Ishikawa (cell line): Measurements from ENCODE around the gene MRPL18.

ENCODE experiments used
- CEBPB ChIP-seq: IDR thresholded peaks from 2 replicates; pipeline ENCODE4 v1.6.1; 2012
- CREB1 ChIP-seq: IDR thresholded peaks from 2 replicates; pipeline ENCODE4 v1.6.1; 2012; ENCODE audit warnings: low read depth
- EGR1 ChIP-seq: IDR thresholded peaks from 2 replicates; pipeline ENCODE4 v1.6.1; 2012
- EP300 ChIP-seq: IDR thresholded peaks from 2 replicates; pipeline ENCODE4 v1.6.1; 2012; ENCODE audit warnings: borderline replicate concordance
- FOXM1 ChIP-seq: IDR thresholded peaks from 2 replicates; pipeline ENCODE4 v1.6.1; 2012; ENCODE audit warnings: low read depth, borderline replicate concordance
- NFIC ChIP-seq: IDR thresholded peaks from 2 replicates; pipeline ENCODE4 v1.6.1; 2012
- RAD21 ChIP-seq: IDR thresholded peaks from 2 replicates; pipeline ENCODE4 v1.6.1; 2012; ENCODE audit warnings: low read depth
- TAF1 ChIP-seq: IDR thresholded peaks from 2 replicates; pipeline ENCODE4 v1.6.1; 2012; ENCODE audit warnings: low read depth, mild to moderate bottlenecking
- TCF12 ChIP-seq: IDR thresholded peaks from 2 replicates; pipeline ENCODE4 v1.6.1; 2012; ENCODE audit warnings: low read depth
- TEAD4 ChIP-seq: IDR thresholded peaks from 2 replicates; pipeline ENCODE4 v1.6.1; 2012
- YY1 ChIP-seq: IDR thresholded peaks from 2 replicates; pipeline ENCODE4 v1.6.1; 2012; ENCODE audit warnings: low read depth
- ZBTB7A ChIP-seq: IDR thresholded peaks from 2 replicates; pipeline ENCODE4 v1.6.1; 2012; ENCODE audit warnings: low read depth
- TF ChIP-seq, protein P1 (sequence below): IDR thresholded peaks from 2 replicates; pipeline ENCODE4 v1.6.1; 2012
- TF ChIP-seq, protein P2 (sequence below): IDR thresholded peaks from 2 replicates; pipeline ENCODE4 v1.6.1; 2012; ENCODE audit warnings: low read depth, mild to moderate bottlenecking
- TF ChIP-seq, protein P3 (sequence below): IDR thresholded peaks from 2 replicates; pipeline ENCODE4 v1.6.1; 2012

MRPL18 gene

DNA sequence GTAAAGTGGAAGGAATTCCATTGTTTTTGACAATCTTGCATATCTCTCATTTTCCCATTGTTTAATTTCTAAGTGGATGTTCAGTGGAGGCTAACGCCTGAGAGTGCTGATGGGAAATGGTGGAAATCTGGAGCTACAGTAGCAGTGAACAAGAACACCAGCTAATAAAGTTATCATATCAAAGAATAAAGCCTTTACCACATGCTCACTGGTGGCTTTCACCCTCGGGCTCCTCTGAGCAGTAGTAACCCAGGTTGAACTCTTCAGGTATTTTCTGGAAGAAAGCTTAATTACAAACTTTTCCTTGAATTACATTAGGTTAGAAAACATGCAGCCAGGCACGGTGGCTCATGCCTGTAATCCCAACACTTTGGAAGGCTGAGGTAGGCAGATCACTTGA, 38.8 kb upstream of the MRPL18 start:
- TF ChIP-seq CREB1 (no peak), TAF1 (no peak), CEBPB (no peak), FOXM1 (no peak), ZBTB7A (no peak), YY1 (no peak), NFIC (no peak), EGR1 (no peak), RAD21 (no peak), EP300 (no peak), TCF12 (no peak)
- TF ChIP-seq, protein P1, sequence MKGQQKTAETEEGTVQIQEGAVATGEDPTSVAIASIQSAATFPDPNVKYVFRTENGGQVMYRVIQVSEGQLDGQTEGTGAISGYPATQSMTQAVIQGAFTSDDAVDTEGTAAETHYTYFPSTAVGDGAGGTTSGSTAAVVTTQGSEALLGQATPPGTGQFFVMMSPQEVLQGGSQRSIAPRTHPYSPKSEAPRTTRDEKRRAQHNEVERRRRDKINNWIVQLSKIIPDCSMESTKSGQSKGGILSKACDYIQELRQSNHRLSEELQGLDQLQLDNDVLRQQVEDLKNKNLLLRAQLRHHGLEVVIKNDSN = no peak
- TF ChIP-seq, protein P2, sequence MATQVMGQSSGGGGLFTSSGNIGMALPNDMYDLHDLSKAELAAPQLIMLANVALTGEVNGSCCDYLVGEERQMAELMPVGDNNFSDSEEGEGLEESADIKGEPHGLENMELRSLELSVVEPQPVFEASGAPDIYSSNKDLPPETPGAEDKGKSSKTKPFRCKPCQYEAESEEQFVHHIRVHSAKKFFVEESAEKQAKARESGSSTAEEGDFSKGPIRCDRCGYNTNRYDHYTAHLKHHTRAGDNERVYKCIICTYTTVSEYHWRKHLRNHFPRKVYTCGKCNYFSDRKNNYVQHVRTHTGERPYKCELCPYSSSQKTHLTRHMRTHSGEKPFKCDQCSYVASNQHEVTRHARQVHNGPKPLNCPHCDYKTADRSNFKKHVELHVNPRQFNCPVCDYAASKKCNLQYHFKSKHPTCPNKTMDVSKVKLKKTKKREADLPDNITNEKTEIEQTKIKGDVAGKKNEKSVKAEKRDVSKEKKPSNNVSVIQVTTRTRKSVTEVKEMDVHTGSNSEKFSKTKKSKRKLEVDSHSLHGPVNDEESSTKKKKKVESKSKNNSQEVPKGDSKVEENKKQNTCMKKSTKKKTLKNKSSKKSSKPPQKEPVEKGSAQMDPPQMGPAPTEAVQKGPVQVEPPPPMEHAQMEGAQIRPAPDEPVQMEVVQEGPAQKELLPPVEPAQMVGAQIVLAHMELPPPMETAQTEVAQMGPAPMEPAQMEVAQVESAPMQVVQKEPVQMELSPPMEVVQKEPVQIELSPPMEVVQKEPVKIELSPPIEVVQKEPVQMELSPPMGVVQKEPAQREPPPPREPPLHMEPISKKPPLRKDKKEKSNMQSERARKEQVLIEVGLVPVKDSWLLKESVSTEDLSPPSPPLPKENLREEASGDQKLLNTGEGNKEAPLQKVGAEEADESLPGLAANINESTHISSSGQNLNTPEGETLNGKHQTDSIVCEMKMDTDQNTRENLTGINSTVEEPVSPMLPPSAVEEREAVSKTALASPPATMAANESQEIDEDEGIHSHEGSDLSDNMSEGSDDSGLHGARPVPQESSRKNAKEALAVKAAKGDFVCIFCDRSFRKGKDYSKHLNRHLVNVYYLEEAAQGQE = no peak
- TF ChIP-seq, protein P3, sequence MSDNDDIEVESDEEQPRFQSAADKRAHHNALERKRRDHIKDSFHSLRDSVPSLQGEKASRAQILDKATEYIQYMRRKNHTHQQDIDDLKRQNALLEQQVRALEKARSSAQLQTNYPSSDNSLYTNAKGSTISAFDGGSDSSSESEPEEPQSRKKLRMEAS = no peak

DNA sequence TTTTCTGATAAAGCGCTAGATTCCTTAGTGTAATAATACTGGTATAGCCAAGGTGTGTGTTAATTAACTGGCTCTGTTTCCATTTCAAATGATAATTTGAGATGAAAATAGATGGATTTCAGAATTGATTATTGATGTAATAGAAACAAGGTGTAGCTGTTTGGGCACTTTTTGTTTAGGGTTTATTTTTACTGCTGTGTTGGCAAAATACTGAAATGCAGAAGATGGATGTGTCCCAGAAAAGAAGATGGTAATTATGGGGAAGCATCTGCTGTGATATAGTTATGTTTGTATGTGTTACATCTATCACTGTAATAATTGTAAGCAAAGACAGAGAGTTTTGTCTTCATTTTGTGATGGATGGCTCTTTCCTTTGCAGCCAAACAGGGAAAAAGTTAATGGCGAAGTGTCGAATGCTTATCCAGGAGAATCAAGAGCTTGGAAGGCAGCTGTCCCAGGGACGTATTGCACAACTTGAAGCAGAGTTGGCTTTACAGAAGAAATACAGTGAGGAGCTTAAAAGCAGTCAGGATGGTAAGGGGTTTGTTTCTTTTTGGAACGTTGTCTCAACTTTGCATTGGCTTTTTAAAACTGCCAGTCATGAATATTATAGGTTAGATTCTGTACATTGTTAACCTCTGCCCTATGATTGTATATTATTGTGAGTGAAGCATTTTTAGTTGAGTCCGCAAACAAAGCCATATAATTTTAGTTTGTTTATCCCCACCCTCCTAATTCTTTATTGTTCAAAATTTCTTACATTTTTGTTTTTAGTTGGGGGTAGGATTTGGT, 37.0 kb upstream of the MRPL18 start:
- TF ChIP-seq CEBPB (no peak), TAF1 (no peak), YY1 (no peak), CREB1 (no peak), ZBTB7A (no peak), EGR1 (no peak), TEAD4 (no peak), FOXM1 (no peak)
- TF ChIP-seq, protein P1 = no peak
- TF ChIP-seq, protein P3 = no peak
- TF ChIP-seq, protein P2 = no peak

DNA sequence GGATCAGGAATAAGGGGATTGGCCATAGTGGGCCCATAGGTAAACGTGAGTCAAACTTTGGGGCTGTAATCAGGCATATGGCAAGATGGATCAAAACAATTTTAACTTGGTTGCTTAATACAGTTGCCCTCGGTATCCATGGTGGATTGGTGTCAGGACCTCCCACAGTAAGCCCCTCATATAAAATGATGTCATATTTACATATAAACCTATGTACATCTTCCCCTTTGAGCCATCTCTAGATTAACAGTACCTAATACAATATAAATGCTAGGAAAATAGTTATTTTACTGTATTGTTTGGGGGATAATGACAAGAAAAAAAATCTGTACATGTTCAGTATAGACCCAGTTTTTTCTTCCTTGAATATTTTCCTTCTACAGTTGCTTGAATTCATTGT, 35.9 kb upstream of the MRPL18 start:
- TF ChIP-seq TEAD4 (no peak), CEBPB (no peak), CREB1 (no peak), RAD21 (no peak), YY1 (no peak), EGR1 (no peak), FOXM1 (no peak), ZBTB7A (no peak), EP300 (no peak), TCF12 (no peak), TAF1 (no peak), NFIC (no peak)
- TF ChIP-seq, protein P1 = no peak
- TF ChIP-seq, protein P2 = no peak
- TF ChIP-seq, protein P3 = no peak
